ENCODE results near the gene OTOP3.

- TF ChIP-seq POLR2A (IDR thresholded peaks at IDR 0.05) (no peak), CTCF (IDR thresholded peaks at IDR 0.05) (no peak)
Measured at GRCh38 chr17:74951680-74952421, 16.2 kb downstream of the OTOP3 start.
